Measurements from ENCODE around the gene CKAP4.
A peak's percentile ranks its signal among the peaks of the same experiment; 100 is the strongest.

The CKAP4 gene

GRCh38 chr12:106282457-106283097 is 34.8 kb upstream of the CKAP4 start:
- peak; percentile 84 for DNase-seq (ENCODE audit: low read depth)
- TF ChIP-seq, protein P1, sequence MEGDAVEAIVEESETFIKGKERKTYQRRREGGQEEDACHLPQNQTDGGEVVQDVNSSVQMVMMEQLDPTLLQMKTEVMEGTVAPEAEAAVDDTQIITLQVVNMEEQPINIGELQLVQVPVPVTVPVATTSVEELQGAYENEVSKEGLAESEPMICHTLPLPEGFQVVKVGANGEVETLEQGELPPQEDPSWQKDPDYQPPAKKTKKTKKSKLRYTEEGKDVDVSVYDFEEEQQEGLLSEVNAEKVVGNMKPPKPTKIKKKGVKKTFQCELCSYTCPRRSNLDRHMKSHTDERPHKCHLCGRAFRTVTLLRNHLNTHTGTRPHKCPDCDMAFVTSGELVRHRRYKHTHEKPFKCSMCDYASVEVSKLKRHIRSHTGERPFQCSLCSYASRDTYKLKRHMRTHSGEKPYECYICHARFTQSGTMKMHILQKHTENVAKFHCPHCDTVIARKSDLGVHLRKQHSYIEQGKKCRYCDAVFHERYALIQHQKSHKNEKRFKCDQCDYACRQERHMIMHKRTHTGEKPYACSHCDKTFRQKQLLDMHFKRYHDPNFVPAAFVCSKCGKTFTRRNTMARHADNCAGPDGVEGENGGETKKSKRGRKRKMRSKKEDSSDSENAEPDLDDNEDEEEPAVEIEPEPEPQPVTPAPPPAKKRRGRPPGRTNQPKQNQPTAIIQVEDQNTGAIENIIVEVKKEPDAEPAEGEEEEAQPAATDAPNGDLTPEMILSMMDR (conservative IDR thresholded peaks at IDR 0.05; ENCODE audit: control insufficient read depth, insufficient read depth, low read depth, low read length), result peak; percentile 86
- no peak overlapping the region for H3K4me3 ChIP-seq (ENCODE audit: control insufficient read depth, low read depth, low read length)

DNA sequence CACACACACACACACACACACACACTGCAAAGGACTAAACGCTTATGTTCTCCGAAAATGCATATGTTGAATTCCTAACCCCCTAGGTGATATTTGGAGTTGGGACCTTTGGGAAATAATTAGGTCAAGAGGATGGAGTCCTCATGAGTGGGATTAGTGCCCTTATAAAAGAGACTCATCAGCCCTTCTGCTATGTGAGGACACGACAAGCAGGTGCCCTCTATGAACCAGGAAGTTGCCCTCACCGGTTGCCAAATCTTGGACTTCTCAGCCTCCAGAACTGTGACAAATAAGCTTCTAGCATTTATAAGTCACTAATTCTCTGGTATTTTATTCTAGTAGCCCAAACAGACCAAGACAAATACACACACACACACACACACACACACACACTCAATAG is 34.0 kb upstream of the CKAP4 start:
- H3K4me3 ChIP-seq (ENCODE audit: control insufficient read depth, low read depth, low read length), result no peak overlapping the region
- TF ChIP-seq, protein P1 (conservative IDR thresholded peaks at IDR 0.05; ENCODE audit: control insufficient read depth, insufficient read depth, low read depth, low read length), result no peak
- DNase-seq (ENCODE audit: low read depth), result no peak

DNA sequence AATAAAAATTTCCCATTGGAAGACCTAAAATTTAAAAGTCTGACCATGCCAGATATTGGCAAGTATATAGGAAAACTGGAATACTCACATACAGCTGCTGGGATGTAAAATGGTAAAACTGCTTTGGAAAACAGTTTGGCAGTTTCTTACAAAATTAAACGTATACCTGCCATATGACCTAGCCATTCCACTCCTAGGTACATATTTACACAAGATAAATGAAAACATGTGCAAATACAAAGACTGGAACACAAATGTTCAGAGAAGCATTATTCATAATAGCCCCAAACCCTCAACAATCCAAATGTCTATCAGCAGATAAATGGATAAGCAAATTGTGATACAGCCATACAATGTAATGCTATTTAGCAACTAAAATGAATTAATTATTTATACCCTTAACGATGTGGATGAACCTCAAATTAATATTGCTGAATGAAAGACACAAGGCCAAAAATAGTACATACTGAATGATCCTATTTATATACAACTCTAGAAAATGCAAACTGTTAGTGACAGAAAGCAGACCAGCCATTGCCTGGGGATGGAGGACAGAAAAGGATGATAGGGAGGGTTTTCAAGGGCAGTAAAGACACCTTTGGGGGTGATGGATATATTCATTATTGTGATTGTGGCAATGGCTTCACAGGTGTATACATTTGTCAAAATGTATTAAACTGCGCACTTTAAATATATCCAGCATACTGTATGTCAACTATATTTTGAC is 33.4 kb upstream of the CKAP4 start:
- TF ChIP-seq, protein P1 (conservative IDR thresholded peaks at IDR 0.05; ENCODE audit: control insufficient read depth, insufficient read depth, low read depth, low read length), result no peak
- no peak overlapping the region for H3K4me3 ChIP-seq (ENCODE audit: control insufficient read depth, low read depth, low read length)
- DNase-seq (ENCODE audit: low read depth), result no peak

- TF ChIP-seq, protein P1 (conservative IDR thresholded peaks at IDR 0.05; ENCODE audit: control insufficient read depth, insufficient read depth, low read depth, low read length), result no peak
- DNase-seq (ENCODE audit: low read depth), result no peak
- no peak overlapping the region for H3K4me3 ChIP-seq (ENCODE audit: control insufficient read depth, low read depth, low read length)
Observed at GRCh38 chr12:106280106-106280505, 32.3 kb upstream of the CKAP4 start.

GRCh38 chr12:106276032-106276740 is 28.4 kb upstream of the CKAP4 start:
- no peak overlapping the region for H3K4me3 ChIP-seq (ENCODE audit: control insufficient read depth, low read depth, low read length)
- TF ChIP-seq, protein P1 (conservative IDR thresholded peaks at IDR 0.05; ENCODE audit: control insufficient read depth, insufficient read depth, low read depth, low read length), result no peak
- no peak for DNase-seq (ENCODE audit: low read depth)

DNA sequence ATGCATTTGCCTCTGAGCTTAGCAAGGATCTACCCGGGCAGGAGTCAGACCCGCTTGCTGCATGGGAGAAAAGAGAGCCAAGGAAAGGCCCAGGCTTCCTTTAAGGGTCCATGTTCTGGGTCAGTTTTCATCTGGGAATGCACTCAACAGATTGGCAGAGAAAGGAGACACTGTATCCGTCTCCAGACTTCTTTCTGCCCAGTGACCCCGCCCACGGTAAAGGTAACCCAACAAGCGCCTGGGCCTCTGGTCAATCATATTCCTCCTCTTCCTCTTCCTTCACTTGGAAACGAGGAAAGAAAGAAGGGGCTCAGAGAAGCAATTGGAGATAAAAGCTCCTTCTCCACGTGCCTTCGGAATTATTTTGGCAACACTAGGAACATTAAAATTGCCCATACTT is 27.6 kb upstream of the CKAP4 start:
- H3K4me3 ChIP-seq (ENCODE audit: control insufficient read depth, low read depth, low read length), result no peak overlapping the region
- no peak for DNase-seq (ENCODE audit: low read depth)
- TF ChIP-seq, protein P1 (conservative IDR thresholded peaks at IDR 0.05; ENCODE audit: control insufficient read depth, insufficient read depth, low read depth, low read length), result no peak

All from fibroblast of mammary gland (primary cell).